NCI-H510A treated with DMSO at 0.1 percent for 48 hours (cell line): Measurements from ENCODE around the gene PATE1.
"Not testable (repeated sequence)": the region's sequence is repeated elsewhere in the genome, so short reads cannot be mapped to it uniquely, and the experiment has no call there.

ENCODE experiments used
- DNase-seq: peaks from one replicate; lab custom pipeline; 2025; lab: John Stamatoyannopoulos, UW

The PATE1 gene

DNA sequence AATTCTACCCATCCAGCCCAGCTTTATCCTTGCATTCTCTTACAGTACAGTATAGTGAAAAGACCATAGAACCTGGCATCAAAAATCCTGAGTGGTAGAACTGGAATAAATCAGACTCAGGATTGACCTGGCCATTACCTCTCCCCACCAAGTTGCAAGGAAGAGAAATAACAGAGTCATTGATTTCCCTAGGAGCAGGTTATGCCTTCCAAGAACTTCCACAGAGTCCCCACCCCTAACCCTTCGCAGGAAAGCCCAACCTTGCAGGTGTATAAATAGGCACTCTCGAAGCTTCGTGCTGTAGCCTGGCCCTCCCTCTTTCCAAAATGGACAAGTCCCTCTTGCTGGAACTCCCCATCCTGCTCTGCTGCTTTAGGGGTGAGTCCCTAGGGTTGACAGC is at the start of gene PATE1:
PATE1 (plus strand) TSS at position 301 of the 400 bp plus-strand sequence; CDS start at position 327, 26 bp downstream.
- no peak for DNase-seq

DNA sequence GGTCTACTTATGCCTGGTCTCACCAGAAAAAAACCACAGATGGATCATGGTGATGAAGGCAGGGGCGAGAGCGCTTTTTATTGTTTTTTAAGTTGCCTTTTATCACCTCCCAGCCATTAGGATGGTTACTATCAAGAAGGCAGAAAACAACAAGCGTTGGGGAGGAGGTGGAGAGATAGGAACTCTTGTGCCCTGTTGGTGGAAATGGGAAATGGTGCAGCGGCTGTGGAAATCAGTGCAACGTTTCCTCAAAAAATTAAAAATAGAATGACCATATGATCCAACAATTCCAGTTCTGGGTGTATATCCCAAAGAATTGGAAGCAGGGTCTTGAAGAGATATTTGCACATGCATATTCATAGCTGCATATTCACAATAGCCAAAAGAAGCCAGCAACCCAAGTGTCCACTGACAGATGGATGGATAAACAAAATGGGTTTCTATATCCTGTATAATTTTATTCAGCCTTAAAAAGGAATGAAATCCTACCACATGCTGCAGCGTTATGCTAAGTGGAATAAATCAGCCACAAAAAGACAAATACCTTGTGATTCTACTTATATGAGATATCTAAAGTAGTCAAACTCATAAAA is 45.0 kb upstream of the PATE1 start:
- no peak for DNase-seq

DNA sequence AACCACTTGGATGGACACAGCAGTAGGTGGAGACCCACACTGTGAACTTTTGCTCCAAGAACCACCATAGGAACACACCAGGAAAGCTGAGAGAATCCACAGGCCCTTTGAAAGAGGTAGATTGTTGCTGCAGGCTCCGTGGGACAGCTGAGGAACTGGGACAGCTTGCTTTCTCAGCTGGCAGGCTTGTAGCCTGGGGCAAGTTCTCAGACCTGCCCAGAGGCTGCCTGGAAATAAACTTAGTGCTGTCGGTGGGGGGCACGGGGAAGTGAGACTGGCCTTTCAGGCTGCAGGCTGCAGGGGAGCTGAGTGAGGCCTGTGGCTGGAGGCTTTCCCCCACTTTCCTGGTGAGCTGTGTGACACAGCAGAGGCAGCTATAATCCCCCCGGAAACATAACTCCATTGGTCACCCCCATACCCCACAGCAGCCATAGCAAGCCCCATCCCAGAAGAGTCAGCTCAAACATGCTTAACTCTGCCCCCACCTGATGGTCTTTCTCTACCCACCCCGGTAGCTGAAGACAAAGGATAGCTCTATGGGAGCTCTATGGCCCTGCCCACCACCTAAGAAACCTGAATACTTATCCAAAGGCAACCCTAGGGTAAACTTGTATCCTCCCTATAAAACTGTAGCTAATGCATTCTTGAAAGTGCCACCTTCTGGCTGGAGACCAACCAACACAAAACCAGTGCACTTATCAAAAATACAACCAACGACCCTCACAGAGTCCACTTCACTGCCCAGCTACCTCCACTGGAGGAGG is 44.0 kb upstream of the PATE1 start:
- DNase-seq = no peak

GRCh38 chr11:125704686-125705085 is 41.4 kb upstream of the PATE1 start:
- not testable (repeated sequence) for DNase-seq

DNA sequence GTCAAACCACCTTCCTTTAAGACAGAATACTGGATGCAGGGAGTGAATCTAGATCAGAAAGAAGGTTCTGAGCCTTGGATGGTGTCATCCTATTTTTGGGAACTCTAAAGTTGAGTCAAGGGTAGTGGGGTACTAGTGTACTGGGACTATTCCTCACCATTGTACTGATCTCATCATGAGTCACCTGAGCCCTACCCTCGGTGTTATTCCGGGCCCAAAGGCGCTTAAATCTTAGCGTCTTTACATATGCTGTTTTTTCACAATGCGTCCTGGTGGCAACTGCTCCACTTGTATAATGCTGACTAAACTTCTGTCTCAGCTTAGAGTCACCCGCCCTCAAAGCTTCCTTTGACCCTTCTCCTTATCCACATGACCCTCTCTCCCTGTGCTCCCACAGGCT is 25.3 kb upstream of the PATE1 start:
- DNase-seq = no peak

DNA sequence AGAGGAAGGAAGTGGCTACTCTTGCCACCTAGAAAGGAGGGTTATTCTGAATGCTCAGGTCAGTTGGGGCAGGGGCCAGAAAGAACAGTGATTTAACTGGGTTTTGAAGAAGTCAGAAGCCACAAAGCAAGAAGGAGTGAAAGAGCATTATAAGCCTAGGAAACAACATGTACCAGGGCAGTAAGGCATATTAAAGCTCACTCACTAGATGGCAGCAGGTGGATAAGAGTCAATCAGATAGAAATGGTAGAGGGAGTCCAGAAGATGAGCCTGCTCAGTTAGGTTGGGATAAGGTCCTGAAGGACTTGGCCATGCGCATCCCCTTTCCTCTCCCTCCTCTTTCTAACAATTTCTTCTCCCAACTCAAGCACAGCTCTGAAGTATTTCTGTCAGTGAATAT is 22.0 kb upstream of the PATE1 start:
- DNase-seq = no peak

GRCh38 chr11:125728969-125729368 is 17.1 kb upstream of the PATE1 start:
- no peak for DNase-seq

GRCh38 chr11:125740617-125741016 is 5.5 kb upstream of the PATE1 start:
- no peak for DNase-seq

DNA sequence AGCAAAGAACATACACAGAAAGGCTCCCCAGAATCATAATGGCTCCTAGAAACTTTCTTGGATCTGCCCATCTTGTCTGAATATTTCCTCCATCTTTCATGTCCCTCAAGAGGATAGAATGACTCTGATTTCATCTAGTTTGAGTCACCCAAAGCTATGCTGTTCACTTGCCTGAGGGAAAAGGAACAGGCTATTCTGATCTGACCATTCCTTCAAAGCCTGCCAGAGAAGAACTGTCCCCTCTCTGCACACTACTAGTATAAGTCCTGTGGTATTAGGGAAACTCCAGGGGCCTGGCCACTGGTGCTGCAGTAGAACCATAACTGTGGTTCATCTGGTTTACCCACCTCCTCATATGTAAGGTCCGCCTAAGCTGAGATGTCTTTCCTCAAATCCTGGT is 2.4 kb upstream of the PATE1 start:
- no peak for DNase-seq

GRCh38 chr11:125750629-125751028 is 4.5 kb downstream of the PATE1 start:
- no peak for DNase-seq

- no peak for DNase-seq
These were observed 10.0 kb downstream of the PATE1 start for GRCh38 chr11:125756050-125756449.

DNA sequence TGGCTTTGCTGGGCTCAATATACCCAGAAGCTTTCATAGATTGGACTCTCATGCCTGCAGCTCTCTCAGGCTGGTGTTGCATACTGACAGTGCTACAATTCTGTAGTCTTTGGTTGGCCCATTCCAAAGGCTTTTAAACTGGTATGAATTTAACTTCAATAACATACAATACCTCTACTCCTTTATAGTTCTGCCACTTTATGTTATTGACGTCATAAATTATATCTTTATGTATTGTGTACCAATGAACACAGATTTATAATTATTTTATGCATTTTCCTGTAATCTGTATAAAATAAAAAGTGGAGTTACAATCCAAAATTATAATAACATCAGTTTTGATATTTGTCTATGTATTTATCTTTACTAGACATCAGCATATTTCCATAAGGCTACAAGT is 16.4 kb downstream of the PATE1 start:
- no peak for DNase-seq

- DNase-seq = no peak
These were observed 17.4 kb downstream of the PATE1 start for GRCh38 chr11:125763483-125763882.

DNA sequence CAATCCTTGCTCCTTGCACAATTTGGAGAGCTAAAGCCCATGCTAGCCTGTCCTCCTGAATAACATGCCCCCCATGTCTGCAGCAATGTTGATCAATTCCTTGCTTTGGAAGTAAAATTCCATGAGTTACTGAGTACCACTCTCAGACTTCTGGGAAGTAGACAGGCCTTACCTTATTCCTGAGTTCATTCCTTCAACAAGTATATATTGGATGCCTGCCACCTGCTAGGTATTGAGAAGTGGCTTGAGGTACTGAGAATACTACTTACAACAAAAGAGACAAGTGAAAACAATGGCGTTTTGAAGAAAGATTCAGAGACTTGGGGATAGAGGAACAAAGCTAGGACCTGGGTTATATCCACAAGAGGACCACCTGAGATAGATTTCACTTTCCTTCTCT is 20.2 kb downstream of the PATE1 start:
- no peak for DNase-seq

- no peak for DNase-seq
These were observed 22.4 kb downstream of the PATE1 start for GRCh38 chr11:125768336-125769046.

GRCh38 chr11:125770583-125770982 is 24.5 kb downstream of the PATE1 start:
- no peak for DNase-seq

DNA sequence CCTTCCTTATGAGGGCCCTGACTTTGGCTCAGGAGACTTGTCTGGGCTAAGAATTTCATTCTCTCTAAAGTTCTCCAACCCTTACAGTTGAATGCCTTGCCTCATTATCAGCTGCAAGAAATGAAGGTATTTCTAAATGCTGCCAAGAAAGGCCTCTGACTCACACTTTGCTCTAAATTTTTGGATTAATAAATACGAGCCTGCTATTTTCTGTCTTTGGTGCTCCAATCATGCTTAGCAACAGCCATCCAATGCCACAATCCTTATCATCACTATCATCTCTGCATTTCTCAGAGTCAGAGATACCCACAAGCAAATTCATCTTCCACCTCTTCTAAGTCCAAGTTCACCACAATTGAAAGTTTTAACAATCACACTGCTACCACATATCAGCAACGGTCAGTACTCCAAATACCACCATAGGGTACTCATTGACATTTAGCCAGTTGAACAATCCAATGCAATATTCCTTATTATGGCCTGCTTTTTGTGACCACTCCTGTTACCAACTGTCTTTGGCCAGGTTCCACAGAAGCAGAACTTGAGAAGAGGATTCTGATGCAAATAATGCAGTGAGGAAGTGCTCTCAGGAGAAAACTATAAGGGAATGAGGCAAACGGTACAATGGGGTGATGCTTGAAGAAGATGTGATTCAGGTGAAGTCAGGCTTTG is 26.9 kb downstream of the PATE1 start:
- DNase-seq = no peak

DNA sequence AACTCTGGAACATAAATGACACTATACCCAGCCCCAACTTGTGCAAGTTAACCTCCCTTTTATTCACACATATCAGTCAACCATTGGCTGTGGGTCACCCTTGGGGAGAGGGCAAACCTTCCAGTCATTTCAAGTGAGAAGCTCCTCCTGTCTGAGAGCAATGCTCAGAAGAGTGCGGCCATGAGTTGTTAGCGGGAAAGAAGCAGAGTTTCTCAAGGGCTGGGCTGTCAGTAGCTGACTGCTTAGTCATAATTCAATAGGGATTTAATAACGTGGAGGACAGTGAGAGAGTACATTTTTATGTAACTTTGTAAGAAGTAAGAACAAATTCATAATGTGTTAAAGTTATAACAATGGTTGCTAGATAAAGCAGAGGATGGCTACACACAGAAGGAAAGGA is 27.4 kb downstream of the PATE1 start:
- no peak for DNase-seq

DNA sequence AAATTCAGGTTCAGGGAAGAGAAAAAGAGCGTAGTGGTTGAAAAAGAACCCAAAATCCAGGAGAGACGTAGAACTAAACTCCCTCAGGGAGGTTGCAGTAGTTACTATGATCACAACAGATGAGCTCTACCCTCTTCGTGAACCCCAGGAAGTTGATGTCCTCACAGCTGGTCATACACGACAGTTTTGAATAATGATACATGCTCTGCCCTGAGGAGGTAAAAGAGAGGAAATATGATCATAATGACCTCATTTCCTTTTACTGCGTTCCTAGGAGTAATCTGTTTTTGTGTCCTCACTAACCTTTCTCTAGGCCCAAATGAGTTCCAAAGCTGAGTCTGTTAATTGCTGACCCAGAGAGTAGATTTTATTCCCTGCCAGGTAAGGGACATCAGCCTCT is 31.2 kb downstream of the PATE1 start:
- DNase-seq = no peak

DNA sequence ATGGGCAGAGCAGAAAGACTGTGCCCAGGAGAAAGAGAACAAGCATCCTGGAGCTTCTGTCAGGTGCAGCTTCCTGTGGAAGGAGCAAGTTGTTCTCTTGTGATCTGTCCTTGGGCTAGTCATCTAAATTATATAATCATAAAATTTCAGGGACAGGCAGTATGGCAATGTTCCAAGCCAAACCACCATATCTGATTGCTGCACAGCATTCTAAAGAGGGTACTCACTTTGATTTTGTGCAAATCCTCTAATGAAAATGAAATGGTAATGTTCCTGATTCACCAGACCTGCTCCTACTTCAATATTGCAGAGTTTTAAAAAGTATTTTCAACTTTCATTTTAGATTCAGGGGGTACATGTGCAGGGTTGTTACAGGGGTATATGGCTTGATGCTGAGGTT is 32.6 kb downstream of the PATE1 start, which contains the start of gene PATE2:
PATE2 (minus strand) TSS at position 101 of the 400 bp plus-strand sequence; CDS start at position 46, 55 bp downstream.
- DNase-seq = no peak

DNA sequence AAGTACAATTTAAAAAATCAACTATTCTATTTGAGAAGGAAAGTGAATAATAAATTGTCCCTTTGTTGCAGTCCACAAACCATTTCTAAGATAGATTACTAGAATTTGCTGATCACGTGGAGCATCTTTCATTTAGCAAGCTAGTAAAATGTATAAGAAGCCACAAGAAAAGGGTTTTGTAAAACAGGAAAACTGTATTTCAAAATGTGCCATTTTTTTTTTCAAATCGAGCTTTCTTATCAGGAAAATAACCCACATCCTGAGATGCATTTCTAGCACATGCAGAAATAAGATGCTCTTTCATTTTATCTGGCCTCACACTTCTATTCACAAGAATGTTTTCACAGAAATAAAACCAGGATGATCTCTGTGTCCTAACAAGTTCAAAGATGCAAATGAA is 38.6 kb downstream of the PATE1 start:
- DNase-seq = no peak

GRCh38 chr11:125787827-125788226 is 41.7 kb downstream of the PATE1 start, which contains the start of gene PATE3:
Gene PATE3, plus strand, starts transcription at chr11:125788127. Its CDS starts 25 bp downstream, at chr11:125788152.
- DNase-seq = no peak
